ENCODE results near the gene MORC2.
A peak's percentile ranks its signal among the peaks of the same experiment; 100 is the strongest.

The MORC2 gene

DNA sequence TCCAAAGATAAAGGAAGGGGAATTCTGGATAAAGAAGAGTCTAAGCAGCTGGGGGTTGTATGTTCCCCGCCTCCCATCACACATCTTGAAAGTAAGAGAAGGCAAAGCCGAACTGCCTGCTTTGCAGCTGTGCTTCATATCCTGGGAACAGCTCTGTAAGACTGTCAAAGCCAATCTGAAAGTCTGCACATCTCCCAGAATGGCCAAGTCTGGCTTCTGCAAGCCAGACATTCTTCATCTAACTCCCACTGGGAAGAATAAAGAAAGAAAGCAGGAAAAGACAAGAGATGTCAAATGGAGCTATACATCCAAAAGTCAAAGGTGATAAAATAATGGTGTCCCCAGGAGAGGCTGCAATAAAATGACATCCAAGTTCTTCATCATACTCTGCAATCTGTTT, 15.4 kb downstream of the MORC2 start:
- H3K4me3 ChIP-seq (ENCODE audit: low read depth, low read length), result no peak overlapping the region
- TF ChIP-seq, protein P1, sequence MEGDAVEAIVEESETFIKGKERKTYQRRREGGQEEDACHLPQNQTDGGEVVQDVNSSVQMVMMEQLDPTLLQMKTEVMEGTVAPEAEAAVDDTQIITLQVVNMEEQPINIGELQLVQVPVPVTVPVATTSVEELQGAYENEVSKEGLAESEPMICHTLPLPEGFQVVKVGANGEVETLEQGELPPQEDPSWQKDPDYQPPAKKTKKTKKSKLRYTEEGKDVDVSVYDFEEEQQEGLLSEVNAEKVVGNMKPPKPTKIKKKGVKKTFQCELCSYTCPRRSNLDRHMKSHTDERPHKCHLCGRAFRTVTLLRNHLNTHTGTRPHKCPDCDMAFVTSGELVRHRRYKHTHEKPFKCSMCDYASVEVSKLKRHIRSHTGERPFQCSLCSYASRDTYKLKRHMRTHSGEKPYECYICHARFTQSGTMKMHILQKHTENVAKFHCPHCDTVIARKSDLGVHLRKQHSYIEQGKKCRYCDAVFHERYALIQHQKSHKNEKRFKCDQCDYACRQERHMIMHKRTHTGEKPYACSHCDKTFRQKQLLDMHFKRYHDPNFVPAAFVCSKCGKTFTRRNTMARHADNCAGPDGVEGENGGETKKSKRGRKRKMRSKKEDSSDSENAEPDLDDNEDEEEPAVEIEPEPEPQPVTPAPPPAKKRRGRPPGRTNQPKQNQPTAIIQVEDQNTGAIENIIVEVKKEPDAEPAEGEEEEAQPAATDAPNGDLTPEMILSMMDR (IDR thresholded peaks at IDR 0.05; ENCODE audit: insufficient read depth, low read depth, low read length, missing control alignments), result no peak
- no peak for DNase-seq (ENCODE audit: low read depth)

DNA sequence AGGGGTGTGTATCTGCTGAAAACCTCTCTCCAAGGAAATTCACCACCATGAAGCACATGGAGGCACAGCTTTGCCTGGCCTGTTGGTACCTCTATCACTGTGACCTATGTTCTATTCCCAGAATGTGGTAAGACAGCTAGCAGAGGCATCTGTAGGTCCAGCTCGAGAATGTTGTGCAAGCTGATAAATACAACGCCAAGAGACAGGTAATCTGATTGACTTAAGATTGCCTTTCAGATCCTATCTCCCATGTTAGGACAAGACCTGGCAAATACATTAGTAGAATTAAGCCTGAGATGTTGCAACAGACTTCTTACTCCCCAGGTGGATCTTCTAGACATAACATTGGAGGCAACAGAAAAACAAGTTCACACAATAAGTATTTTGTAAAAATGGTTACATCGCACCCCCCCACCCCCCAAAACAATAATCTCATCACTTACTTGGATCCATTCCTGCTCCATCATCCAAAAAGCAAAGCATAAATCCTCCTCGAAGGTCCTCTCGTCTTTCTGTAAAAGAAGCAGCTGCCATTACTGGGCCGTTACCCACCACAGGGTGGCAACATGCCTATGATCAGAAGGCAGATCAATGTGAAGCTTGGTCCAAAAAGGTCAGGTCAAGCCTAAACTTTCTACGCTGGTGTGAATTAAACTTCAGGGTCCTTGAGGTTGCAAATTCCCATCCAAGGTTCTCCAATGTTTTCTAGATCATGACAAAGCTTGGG, 18.5 kb downstream of the MORC2 start:
- TF ChIP-seq, protein P1 (IDR thresholded peaks at IDR 0.05; ENCODE audit: insufficient read depth, low read depth, low read length, missing control alignments), result no peak
- H3K4me3 ChIP-seq (ENCODE audit: low read depth, low read length), result no peak overlapping the region
- DNase-seq (ENCODE audit: low read depth), result no peak

GRCh38 chr22:30948930-30949342, 19.6 kb downstream of the MORC2 start:
- no peak for DNase-seq (ENCODE audit: low read depth)
- H3K4me3 ChIP-seq (ENCODE audit: low read depth, low read length), result no peak overlapping the region
- TF ChIP-seq, protein P1 (IDR thresholded peaks at IDR 0.05; ENCODE audit: insufficient read depth, low read depth, low read length, missing control alignments), result no peak

- TF ChIP-seq, protein P1 (IDR thresholded peaks at IDR 0.05; ENCODE audit: insufficient read depth, low read depth, low read length, missing control alignments), result peak; percentile 42
- peak; percentile 36 for DNase-seq (ENCODE audit: low read depth)
- H3K4me3 ChIP-seq (ENCODE audit: low read depth, low read length), result no peak overlapping the region
Observed at GRCh38 chr22:30947816-30948454, 20.6 kb downstream of the MORC2 start.

GRCh38 chr22:30947173-30947815, 21.3 kb downstream of the MORC2 start:
- no peak overlapping the region for H3K4me3 ChIP-seq (ENCODE audit: low read depth, low read length)
- DNase-seq (ENCODE audit: low read depth), result no peak
- TF ChIP-seq, protein P1 (IDR thresholded peaks at IDR 0.05; ENCODE audit: insufficient read depth, low read depth, low read length, missing control alignments), result no peak

DNA sequence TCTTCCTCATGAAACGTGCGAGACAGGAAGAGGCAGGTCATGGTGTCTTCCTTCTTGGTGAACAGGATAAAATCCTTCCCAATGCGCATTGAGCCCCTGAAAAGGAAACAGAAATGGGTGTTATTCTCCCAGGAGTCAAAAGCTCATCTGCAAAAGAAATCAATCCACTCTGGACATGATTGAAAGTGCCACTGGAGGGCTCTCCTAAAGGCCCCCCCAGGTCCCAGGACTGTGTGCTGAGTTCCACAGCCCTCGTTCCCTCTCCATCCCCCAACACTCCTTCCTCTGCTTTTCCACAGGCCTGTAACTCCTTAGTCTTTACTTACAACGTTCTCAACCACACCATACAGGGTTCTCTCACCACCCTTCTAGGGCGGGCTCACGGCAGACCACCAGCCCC, 22.2 kb downstream of the MORC2 start:
- no peak for DNase-seq (ENCODE audit: low read depth)
- TF ChIP-seq, protein P1 (IDR thresholded peaks at IDR 0.05; ENCODE audit: insufficient read depth, low read depth, low read length, missing control alignments), result no peak
- no peak overlapping the region for H3K4me3 ChIP-seq (ENCODE audit: low read depth, low read length)
